HG02884 (cell line): ENCODE results near the gene TSR3.
A peak's percentile ranks its signal among the peaks of the same experiment; 100 is the strongest.

Source experiments
- ATAC-seq: cut with Tn5 transposase; IDR thresholded peaks from one replicate; pipeline ENCODE4 v1.9.1; 2021; ENCODE audit warnings: mild to moderate bottlenecking, moderate library complexity; ENCODE audit not compliant: unreplicated experiment

Gene TSR3

GRCh38 chr16:1311212-1311737 lies 40.4 kb downstream of the TSR3 start:
- no peak for ATAC-seq

GRCh38 chr16:1310832-1311200 lies 40.9 kb downstream of the TSR3 start:
- ATAC-seq = no peak

- peak; percentile 17 for ATAC-seq
These were observed 41.5 kb downstream of the TSR3 start for GRCh38 chr16:1309888-1310831.

DNA sequence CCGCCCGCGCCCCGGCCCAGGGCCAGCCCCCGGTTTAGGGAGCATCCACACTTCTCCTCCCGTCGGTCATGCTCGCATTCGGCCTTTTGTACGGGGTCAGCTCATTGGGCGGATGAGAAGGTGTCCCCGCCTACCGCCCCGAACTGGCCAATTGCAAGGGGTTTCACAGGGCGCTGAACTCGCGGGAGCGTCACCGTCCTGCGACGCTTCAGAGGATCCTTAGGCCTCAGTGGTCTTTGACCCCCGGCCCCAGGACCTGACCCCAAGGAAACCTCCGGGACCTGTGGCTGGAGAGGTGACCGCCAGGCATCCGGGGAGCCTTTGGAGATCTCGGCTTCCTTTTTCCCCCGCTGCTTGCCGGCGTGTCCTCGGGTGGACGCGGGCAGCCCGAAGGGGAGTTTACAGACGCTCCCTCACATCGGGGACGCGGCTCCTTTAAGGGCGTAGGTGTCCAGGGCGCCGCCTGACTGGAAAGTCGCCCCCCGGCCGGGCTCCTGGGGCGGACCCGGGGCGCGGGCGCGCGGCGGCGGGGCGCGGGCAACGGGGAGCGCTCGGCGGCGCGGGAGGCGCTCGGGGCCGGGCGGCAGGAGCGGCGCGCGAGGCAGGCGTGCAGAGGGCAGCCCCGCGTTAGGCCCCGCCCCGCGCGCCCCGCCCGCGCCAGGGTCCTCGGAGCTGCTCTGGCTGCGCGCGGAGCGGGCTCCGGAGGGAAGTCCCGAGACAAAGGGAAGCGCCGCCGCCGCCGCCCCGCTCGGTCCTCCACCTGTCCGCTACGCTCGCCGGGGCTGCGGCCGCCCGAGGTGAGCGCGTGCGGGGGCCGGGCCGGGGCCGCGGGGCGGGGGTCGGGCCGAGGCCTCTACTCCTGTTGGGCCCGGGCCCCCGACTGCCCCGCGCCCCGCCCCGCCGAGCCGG lies 42.4 kb downstream of the TSR3 start, which contains the start of gene UBE2I:
Gene UBE2I (plus strand): TSS at position 660 of the 909 bp plus-strand sequence. CDS start 4,395 bp downstream, outside the sequence.
- ATAC-seq = peak; percentile 51

DNA sequence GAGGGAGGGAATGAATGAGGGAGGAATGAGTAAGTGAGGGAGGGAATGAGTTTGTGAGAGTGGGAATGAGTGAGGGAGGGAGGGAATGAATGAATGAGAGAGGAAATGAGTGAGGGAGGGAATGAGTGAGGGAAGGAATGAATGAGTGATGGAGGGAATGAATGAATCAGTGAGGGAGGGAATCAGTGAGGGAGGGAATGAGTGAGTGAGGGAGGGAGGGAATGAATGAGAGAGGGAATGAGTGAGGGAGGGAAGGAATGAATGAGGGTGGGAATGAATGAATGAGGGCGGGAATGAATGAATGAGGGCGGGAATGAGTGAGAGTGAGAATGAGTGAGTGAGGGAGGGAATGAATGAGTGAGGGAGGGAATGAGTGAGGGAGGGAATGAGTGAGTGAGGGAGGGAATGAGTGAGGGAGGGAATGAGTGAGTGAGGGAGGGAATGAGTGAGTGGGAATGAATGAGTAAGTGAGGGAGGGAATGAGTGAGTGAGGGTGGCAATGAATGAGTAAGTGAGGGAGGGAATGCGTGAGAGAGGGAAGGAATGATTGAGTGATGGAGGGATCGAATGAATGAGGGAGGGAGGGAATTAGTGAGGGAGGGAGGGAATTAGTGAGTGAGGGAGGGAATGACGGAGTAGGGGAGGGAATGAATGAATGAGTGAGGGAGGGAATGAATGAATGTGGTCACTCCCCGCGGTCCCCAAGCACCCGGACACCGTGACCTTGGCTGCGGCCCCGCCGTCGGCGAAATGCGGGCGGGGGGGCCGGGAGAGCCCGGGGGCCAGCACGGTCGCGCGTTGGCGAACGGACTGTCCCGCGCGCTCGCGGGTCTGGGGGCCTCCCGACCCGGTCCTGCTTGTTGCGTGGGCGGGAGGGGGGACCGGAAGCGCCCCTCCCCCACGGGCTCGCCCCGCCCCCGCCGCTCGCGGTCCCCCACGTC lies 43.4 kb downstream of the TSR3 start:
- peak; percentile 17 for ATAC-seq

- ATAC-seq = no peak
These were observed 45.3 kb downstream of the TSR3 start for GRCh38 chr16:1306334-1306733.

DNA sequence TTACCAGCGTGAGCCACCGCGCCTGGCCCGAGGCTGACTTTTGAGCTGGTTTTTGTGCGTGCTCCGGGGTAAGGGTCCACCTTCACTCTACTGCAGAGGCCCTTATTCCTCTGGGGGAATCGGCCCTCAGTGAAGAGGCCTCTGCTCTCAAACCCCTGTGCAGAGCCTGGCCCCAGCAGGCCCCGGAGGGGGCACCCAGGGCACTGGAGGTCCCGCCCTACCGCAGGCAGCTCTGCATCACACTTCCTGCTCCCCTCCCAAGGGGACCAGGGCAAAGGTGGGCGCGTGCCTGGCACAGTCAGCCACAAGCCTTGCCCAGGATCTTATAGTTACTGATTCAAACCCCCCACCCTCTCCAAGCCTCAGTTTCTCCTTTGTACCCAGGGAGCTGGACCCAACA lies 45.9 kb downstream of the TSR3 start:
- no peak for ATAC-seq

- ATAC-seq = no peak
These were observed 50.1 kb downstream of the TSR3 start for GRCh38 chr16:1301562-1301961.

DNA sequence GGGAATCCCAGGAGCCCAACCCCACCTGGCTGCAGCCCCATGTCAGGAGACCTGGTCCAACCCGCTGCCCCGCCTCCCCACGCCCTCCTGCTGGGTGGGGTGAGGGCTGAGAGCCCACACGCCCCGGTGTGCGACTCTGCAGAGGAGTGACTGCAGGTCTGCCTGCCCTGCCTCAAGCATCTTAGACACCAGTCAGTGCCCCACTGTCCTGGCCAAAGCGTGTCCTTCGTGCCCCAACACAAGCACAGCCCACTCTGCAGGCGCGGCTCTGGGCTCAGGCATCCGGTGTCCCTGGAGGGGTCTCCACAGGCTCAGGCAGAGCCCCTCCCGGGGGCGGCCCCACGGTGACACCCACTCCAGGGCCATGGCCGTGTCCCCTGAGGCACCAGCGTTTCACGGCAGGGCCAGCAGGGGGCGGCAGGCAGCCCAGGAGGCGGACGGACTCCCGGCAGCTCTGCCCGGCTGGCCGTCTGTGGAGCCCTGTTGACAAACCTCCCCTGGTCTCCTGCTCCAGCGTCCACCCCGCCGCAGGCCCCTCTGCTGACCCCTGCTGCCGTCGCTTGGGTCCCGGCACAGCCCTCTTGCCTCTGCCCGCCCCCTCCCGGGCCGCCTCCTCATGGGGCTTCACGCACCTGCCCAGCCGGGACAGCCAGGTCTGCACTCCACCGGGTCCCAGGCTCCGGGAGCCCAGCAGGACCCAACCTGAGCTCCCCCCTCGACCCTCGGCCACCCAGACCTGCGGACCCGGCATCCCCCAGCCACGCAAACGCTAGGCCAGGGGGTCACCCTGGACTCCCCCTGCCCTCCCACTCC lies 50.8 kb downstream of the TSR3 start:
- ATAC-seq = no peak

GRCh38 chr16:1299868-1300203 lies 51.8 kb downstream of the TSR3 start:
- ATAC-seq = no peak
